ENCODE measurements around the gene FBXO45.
A peak's percentile ranks its signal among the peaks of the same experiment; 100 is the strongest.
"Not testable (repeated sequence)": the region's sequence is repeated elsewhere in the genome, so short reads cannot be mapped to it uniquely, and the experiment has no call there.

The FBXO45 gene

DNA sequence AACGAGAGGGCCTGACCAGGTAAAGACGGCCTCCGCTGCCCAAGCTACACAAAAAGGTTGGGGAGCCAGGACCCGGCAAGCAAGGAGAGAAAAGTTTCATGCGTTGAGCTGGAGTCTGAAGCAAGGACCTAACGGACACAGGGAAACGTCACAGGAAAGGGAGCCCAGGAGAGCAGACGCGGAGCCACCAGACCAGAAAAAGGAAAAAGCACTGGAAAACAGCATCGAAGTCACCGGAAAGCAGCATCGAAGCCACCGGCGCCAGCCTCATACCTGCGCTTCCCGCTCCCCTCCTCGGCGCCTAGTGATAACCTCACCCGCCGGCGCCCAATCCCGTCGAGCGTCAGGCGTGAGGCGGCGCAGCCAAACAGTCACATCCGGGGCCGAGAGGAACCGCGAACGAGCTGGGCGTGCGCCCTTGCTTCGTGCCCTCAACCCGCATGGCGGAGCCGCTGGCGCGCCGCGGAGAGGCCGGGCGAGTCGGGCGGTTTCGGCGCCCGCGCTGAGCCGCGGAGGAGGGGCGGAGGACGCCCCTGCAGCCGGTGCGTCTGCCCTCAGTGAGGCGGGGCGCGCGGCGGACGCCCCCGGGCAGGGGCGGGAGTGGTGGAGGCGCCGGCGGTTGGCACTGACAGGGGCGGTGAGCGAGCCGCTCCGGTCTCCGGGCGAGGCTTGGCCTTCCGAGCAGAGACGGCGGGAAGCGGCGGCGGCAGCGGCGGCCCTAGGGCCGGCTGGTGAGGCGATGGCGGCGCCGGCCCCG, at the start of gene FBXO45, which contains the start of gene WDR53:
FBXO45 (plus strand) TSS at position 415 of the 757 bp plus-strand sequence; CDS start at position 740, 325 bp downstream.
WDR53 (minus strand) TSS at position 309 of the 757 bp plus-strand sequence. CDS start 7,079 bp downstream, outside the sequence.
- H3K4me3 Mint-ChIP-seq = peak within 1 kb of the TSS; percentile 99
- H3K36me3 Mint-ChIP-seq (ENCODE audit: low read depth) = peaks cover 17% of the 10 kb centered on the region
- H3K27ac Mint-ChIP-seq = peak within 1 kb of the TSS; percentile 97
- H3K4me1 Mint-ChIP-seq (ENCODE audit: low read depth) = peaks cover 35% of the 10 kb centered on the region
- no peaks in the 10 kb centered on the region for H3K9me3 Mint-ChIP-seq
- DNase-seq (ENCODE audit: low spot score) = peak; percentile 96
- H3K27me3 Mint-ChIP-seq (ENCODE audit: low read depth) = no peaks in the 10 kb centered on the region

DNA sequence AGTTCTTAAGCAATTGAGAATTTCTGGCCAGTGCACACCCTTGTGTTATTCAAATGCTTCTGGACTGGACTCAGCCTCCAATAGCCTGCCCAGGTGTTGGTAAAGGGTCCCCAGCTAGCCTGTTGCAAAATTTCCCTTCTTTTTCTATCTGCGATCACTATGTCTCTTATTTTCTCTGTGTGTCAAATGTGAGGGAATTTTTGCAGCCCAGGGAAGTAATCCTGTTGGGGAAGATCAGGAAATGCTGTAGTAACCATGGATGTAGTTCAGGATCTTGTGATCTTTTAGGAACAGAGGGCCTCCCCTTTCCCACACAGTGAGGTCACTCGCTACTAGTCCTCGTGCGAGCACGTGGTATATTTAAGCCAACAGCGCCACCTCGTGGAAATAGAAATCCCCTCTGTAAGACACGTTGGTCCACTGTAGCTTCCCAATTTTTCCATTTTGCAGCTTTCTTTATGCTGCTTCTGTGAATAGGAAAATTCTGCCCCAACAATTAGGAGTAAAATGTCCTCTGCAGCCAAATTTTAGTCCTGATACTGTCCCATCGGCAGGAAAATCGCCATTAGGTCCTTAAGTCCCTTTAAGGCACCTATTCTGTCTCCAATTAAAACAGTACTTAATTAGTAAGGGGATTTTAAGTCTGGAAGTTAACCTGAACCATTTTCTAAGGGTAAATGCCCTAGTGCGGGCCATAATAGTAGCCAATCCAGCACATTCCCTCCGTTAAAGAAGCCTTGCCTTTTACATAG, 49.3 kb upstream of the FBXO45 start:
- H3K27me3 Mint-ChIP-seq (ENCODE audit: low read depth) = no peaks in the 10 kb centered on the region
- H3K36me3 Mint-ChIP-seq (ENCODE audit: low read depth) = peaks cover 14% of the 10 kb centered on the region
- no peak overlapping the region for H3K4me3 Mint-ChIP-seq
- DNase-seq (ENCODE audit: low spot score) = peak; percentile 50
- H3K4me1 Mint-ChIP-seq (ENCODE audit: low read depth) = no peaks in the 10 kb centered on the region
- H3K9me3 Mint-ChIP-seq = peaks cover 54% of the 10 kb centered on the region
- H3K27ac Mint-ChIP-seq = no peak overlapping the region

DNA sequence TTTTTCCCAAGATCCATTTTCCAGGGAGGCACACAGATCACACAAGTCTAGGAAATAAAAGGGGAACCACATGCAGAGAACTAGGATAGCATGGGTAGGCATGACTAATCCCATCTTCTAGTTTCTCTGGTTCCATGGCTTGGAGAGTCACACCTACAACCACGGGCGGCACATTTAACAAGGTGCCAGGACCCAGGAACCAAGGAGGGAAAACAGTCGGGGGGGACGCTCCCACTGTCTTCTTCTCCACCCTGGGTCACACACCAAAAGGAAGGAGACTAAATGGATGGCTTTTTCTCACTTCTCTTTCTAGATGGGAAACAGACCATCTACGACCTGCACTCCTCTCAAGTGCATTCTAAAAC, 48.8 kb upstream of the FBXO45 start:
- no peaks in the 10 kb centered on the region for H3K27me3 Mint-ChIP-seq (ENCODE audit: low read depth)
- H3K4me3 Mint-ChIP-seq = no peak overlapping the region
- no peak for DNase-seq (ENCODE audit: low spot score)
- no peak overlapping the region for H3K27ac Mint-ChIP-seq
- peaks cover 14% of the 10 kb centered on the region for H3K36me3 Mint-ChIP-seq (ENCODE audit: low read depth)
- H3K4me1 Mint-ChIP-seq (ENCODE audit: low read depth) = no peaks in the 10 kb centered on the region
- H3K9me3 Mint-ChIP-seq = peaks cover 51% of the 10 kb centered on the region

DNA sequence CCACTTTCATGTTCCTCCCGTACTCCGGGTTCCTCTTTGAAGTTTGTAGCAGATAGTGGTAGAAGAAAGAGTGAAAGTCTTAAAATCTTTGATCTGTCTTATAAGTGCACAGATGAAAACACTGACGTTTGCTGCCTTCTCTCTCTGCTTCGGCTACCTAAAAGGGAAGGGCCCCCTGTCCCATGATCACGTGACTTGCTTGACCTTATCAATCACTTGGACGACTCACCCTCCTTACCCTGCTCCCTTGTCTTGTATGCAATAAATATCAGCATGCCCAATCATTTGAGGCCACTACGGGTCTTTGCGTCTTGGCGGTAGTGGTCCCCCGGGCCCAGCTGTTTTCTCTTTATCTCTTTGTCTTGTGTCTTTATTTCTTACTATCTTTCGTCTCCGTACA, 47.2 kb upstream of the FBXO45 start:
- not testable (repeated sequence) for H3K4me1 Mint-ChIP-seq (ENCODE audit: low read depth); H3K27me3 Mint-ChIP-seq (ENCODE audit: low read depth); H3K4me3 Mint-ChIP-seq; H3K27ac Mint-ChIP-seq; DNase-seq (ENCODE audit: low spot score)
- peaks cover 48% of the 10 kb centered on the region for H3K9me3 Mint-ChIP-seq
- H3K36me3 Mint-ChIP-seq (ENCODE audit: low read depth) = peaks cover 14% of the 10 kb centered on the region

- no peak overlapping the region for H3K4me3 Mint-ChIP-seq
- H3K27me3 Mint-ChIP-seq (ENCODE audit: low read depth) = no peaks in the 10 kb centered on the region
- H3K36me3 Mint-ChIP-seq (ENCODE audit: low read depth) = peaks cover 15% of the 10 kb centered on the region
- peaks cover 37% of the 10 kb centered on the region for H3K9me3 Mint-ChIP-seq
- no peak overlapping the region for H3K27ac Mint-ChIP-seq
- DNase-seq (ENCODE audit: low spot score) = no peak
- peaks cover 13% of the 10 kb centered on the region for H3K4me1 Mint-ChIP-seq (ENCODE audit: low read depth)
Measured at GRCh38 chr3:196523841-196524240, 44.6 kb upstream of the FBXO45 start.

GRCh38 chr3:196524527-196524926, 43.9 kb upstream of the FBXO45 start:
- no peaks in the 10 kb centered on the region for H3K27me3 Mint-ChIP-seq (ENCODE audit: low read depth)
- H3K27ac Mint-ChIP-seq = no peak overlapping the region
- peaks cover 16% of the 10 kb centered on the region for H3K4me1 Mint-ChIP-seq (ENCODE audit: low read depth)
- no peak for DNase-seq (ENCODE audit: low spot score)
- peaks cover 30% of the 10 kb centered on the region for H3K9me3 Mint-ChIP-seq
- no peak overlapping the region for H3K4me3 Mint-ChIP-seq
- peaks cover 12% of the 10 kb centered on the region for H3K36me3 Mint-ChIP-seq (ENCODE audit: low read depth)

- Mint-ChIP-seq H3K27me3 (ENCODE audit: low read depth) (no peaks in the 10 kb centered on the region), H3K36me3 (ENCODE audit: low read depth) (peaks cover 10% of the 10 kb centered on the region), H3K27ac (no peak overlapping the region), H3K4me3 (no peak overlapping the region), H3K4me1 (ENCODE audit: low read depth) (peaks cover 16% of the 10 kb centered on the region), H3K9me3 (peaks cover 24% of the 10 kb centered on the region)
- DNase-seq (ENCODE audit: low spot score) = no peak
Measured at GRCh38 chr3:196525141-196525540, 43.3 kb upstream of the FBXO45 start.

DNA sequence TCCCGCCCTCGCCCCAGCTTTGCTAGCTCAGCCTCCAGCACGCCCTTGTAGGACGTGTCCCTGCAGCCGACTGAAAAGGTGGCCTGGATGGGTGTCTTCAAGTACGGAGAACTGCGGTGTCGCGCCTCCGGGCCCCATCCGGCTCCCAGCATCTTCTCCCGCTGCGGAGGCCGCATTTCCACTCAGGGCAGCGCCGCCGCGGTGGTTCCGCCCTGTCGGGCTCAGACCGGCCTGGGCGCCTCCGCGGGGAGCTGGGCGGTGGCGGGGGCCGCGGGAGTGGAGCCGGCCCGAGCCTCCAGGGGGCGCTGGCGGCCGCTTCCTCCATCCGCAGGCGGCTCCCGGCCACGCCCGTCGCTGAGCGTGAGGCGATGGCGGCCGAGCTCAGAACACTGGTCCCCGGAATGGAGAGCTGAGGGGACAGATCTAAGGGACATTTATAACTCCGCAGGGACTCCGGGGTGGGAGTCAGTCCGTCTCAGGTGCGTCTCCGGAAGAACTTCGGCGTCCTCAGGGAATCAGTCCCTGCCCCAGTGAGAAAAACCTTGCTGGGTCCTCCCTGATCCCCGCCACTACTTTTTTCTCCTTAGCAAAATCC, 39.7 kb upstream of the FBXO45 start:
- Mint-ChIP-seq H3K4me1 (ENCODE audit: low read depth) (peaks cover 16% of the 10 kb centered on the region), H3K27ac (peak overlapping the region; percentile 93), H3K27me3 (ENCODE audit: low read depth) (no peaks in the 10 kb centered on the region), H3K9me3 (peaks cover 7% of the 10 kb centered on the region), H3K4me3 (peak overlapping the region; percentile 77), H3K36me3 (ENCODE audit: low read depth) (peaks cover 7% of the 10 kb centered on the region)
- peak; percentile 88 for DNase-seq (ENCODE audit: low spot score)

DNA sequence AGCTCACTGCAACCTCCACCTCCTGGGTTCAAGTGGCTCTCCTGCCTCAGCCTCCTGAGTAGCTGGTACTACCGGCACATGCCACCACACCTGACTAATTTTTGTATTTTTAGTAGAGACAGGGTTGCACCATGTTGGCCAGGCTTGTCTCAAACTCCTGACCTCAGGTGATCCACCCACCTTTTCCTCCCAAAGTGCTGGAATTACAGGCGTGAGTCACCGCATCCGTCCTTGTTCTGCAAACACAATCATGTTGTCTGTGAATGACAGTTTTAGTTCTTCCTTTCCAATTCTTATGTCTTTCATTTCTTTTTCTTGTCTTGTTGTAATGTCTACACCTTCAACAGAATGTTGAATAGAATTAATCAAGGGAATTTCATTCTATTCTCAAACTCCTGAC, 37.0 kb upstream of the FBXO45 start:
- no peak overlapping the region for H3K4me3 Mint-ChIP-seq
- no peak overlapping the region for H3K27ac Mint-ChIP-seq
- no peak for DNase-seq (ENCODE audit: low spot score)
- peaks cover 16% of the 10 kb centered on the region for H3K4me1 Mint-ChIP-seq (ENCODE audit: low read depth)
- H3K36me3 Mint-ChIP-seq (ENCODE audit: low read depth) = peaks cover 7% of the 10 kb centered on the region
- H3K27me3 Mint-ChIP-seq (ENCODE audit: low read depth) = no peaks in the 10 kb centered on the region
- H3K9me3 Mint-ChIP-seq = peaks cover 7% of the 10 kb centered on the region

DNA sequence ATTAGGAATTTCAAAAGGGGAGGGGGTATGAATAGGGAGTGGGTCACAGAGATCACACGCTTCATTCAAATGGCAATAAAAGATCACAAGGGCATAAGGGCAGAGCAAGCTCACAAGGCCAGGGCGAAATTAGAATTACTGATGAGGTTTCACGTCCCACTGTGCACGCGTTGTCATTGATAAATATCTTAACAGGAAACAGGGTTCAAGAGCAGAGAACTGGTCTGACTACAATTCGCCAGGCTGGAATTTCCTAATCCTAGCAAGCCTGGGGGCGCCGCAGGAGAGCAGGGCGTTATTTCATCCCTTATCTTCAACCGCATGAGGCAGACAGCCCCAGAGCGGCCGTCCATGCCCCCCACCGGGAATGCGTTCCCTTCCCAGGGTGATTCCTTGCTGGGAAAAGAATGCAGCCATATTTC, 35.2 kb upstream of the FBXO45 start:
- Mint-ChIP-seq H3K4me3 (no peak overlapping the region), H3K27me3 (ENCODE audit: low read depth) (no peaks in the 10 kb centered on the region), H3K27ac (no peak overlapping the region), H3K36me3 (ENCODE audit: low read depth) (peaks cover 5% of the 10 kb centered on the region), H3K9me3 (peaks cover 7% of the 10 kb centered on the region), H3K4me1 (ENCODE audit: low read depth) (peaks cover 9% of the 10 kb centered on the region)
- no peak for DNase-seq (ENCODE audit: low spot score)

DNA sequence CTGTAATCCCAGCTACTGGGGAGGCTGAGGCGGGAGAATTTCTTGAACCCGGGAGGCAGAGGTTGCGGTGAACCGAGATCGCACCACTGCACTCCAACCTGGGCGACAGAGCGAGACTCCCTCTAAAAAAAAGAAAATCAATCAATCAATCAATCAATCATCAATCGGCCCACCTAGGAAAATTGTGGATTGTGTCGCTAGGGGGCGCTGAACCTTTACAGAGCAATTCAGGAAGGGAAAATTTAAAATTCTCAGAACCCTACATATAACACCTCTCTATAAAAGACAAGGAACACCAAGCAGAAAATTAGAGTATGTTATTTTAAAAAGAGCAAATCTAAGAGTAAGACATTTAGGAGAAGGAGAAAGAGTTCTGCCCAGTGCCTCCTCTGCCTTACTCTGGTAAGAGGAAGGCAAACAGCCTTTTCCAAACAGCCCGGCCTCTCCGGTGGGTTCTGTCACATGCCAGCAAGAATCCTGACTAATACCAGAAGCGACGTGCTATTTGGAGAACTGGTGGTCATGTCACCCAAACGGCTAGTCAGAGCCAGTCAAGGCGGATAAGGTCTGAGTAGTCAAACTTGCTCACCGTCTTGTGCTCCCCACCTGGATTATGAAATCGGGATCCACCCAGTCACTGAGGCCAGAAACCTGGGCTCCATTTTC, 31.0 kb upstream of the FBXO45 start:
- H3K4me1 Mint-ChIP-seq (ENCODE audit: low read depth) = peaks cover 3% of the 10 kb centered on the region
- H3K4me3 Mint-ChIP-seq = no peak overlapping the region
- H3K9me3 Mint-ChIP-seq = no peaks in the 10 kb centered on the region
- no peaks in the 10 kb centered on the region for H3K36me3 Mint-ChIP-seq (ENCODE audit: low read depth)
- H3K27me3 Mint-ChIP-seq (ENCODE audit: low read depth) = no peaks in the 10 kb centered on the region
- H3K27ac Mint-ChIP-seq = no peak overlapping the region
- peak; percentile 40 for DNase-seq (ENCODE audit: low spot score)

DNA sequence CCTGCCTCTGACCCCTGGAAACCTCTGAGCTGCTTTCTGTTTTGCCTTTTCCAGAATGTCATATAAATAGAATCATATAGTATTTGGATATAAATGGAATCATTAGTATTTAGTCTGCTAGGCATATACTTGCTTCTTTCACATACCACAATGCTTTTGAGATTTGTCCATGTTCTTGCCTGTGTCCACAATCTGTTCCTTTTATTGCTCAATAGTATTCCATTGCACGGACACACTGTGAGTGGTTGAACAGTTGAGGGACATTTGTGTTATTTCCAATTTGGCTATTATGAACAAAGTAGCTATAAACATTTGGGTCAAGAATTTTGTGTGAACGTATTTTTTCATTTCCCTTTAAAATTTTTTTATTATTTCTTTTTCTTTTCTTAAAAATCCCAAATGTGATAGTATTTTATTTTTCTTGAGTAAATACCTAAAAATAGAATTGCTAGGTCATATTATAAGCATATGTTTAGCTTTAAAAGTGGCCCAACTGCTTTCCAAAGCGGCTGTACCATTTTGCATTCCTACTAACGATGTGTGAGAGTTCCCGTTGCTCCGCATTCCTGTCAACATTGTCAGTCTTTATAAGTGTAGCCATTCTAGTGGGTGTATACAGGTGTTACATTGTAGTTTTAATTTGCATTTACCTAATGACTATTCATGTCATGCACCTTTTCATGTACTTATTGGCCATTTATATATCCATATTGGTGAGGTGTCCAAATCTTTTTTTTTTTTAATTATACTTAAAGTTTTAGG, 26.6 kb upstream of the FBXO45 start:
- no peak for DNase-seq (ENCODE audit: low spot score)
- peaks cover 3% of the 10 kb centered on the region for H3K4me1 Mint-ChIP-seq (ENCODE audit: low read depth)
- no peak overlapping the region for H3K4me3 Mint-ChIP-seq
- no peak overlapping the region for H3K27ac Mint-ChIP-seq
- peaks cover 6% of the 10 kb centered on the region for H3K27me3 Mint-ChIP-seq (ENCODE audit: low read depth)
- no peaks in the 10 kb centered on the region for H3K36me3 Mint-ChIP-seq (ENCODE audit: low read depth)
- no peaks in the 10 kb centered on the region for H3K9me3 Mint-ChIP-seq

- no peak overlapping the region for H3K27ac Mint-ChIP-seq
- H3K27me3 Mint-ChIP-seq (ENCODE audit: low read depth) = peaks cover 14% of the 10 kb centered on the region
- peaks cover 9% of the 10 kb centered on the region for H3K36me3 Mint-ChIP-seq (ENCODE audit: low read depth)
- H3K4me3 Mint-ChIP-seq = no peak overlapping the region
- peaks cover 17% of the 10 kb centered on the region for H3K9me3 Mint-ChIP-seq
- no peaks in the 10 kb centered on the region for H3K4me1 Mint-ChIP-seq (ENCODE audit: low read depth)
- DNase-seq (ENCODE audit: low spot score) = no peak
Measured at GRCh38 chr3:196544491-196544992, 23.9 kb upstream of the FBXO45 start.
